GM19328 (cell line): ENCODE data around the gene OXCT1.
"Not testable (repeated sequence)": the region's sequence is repeated elsewhere in the genome, so short reads cannot be mapped to it uniquely, and the experiment has no call there.

ENCODE experiments used
- ATAC-seq: cut with Tn5 transposase; IDR thresholded peaks from one replicate; pipeline ENCODE4 v1.9.1; 2021; ENCODE audit warnings: mild to moderate bottlenecking, moderate library complexity; ENCODE audit not compliant: unreplicated experiment

Gene OXCT1

GRCh38 chr5:41874512-41875060 lies 4.4 kb upstream of the OXCT1 start:
- no peak for ATAC-seq

- ATAC-seq: no peak
These were observed 1.6 kb upstream of the OXCT1 start for GRCh38 chr5:41871852-41872251.

- ATAC-seq: no peak
These were observed 413 bp upstream of the OXCT1 start for GRCh38 chr5:41870627-41871048.

- no peak for ATAC-seq
These were observed 988 bp downstream of the OXCT1 start for GRCh38 chr5:41869151-41869723.

GRCh38 chr5:41863871-41864486 lies 6.2 kb downstream of the OXCT1 start:
- ATAC-seq: peak; percentile 48

GRCh38 chr5:41858890-41859289 lies 11.3 kb downstream of the OXCT1 start:
- no peak for ATAC-seq

- no peak for ATAC-seq
These were observed 12.2 kb downstream of the OXCT1 start for GRCh38 chr5:41857989-41858388.

- peak; percentile 72 for ATAC-seq
These were observed 13.4 kb downstream of the OXCT1 start for GRCh38 chr5:41856644-41857491.

GRCh38 chr5:41852293-41852692 lies 17.9 kb downstream of the OXCT1 start:
- no peak for ATAC-seq

- no peak for ATAC-seq
These were observed 19.1 kb downstream of the OXCT1 start for GRCh38 chr5:41851116-41851515.

GRCh38 chr5:41848983-41849382 lies 21.2 kb downstream of the OXCT1 start:
- no peak for ATAC-seq

- not testable (repeated sequence) for ATAC-seq
These were observed 24.5 kb downstream of the OXCT1 start for GRCh38 chr5:41845751-41846150.

GRCh38 chr5:41844502-41844901 lies 25.7 kb downstream of the OXCT1 start:
- no peak for ATAC-seq

GRCh38 chr5:41843456-41844370 lies 26.5 kb downstream of the OXCT1 start:
- peak; percentile 49 for ATAC-seq

- peak; percentile 53 for ATAC-seq
These were observed 27.4 kb downstream of the OXCT1 start for GRCh38 chr5:41842777-41843176.

GRCh38 chr5:41841325-41841724 lies 28.9 kb downstream of the OXCT1 start:
- ATAC-seq: no peak

GRCh38 chr5:41840251-41840650 lies 30.0 kb downstream of the OXCT1 start:
- ATAC-seq: no peak

GRCh38 chr5:41837793-41838192 lies 32.4 kb downstream of the OXCT1 start:
- ATAC-seq: no peak

- no peak for ATAC-seq
These were observed 34.6 kb downstream of the OXCT1 start for GRCh38 chr5:41835645-41836044.

- no peak for ATAC-seq
These were observed 35.7 kb downstream of the OXCT1 start for GRCh38 chr5:41834506-41834905.

GRCh38 chr5:41832430-41832829 lies 37.8 kb downstream of the OXCT1 start:
- ATAC-seq: no peak
